EL (cell line): ENCODE data around the gene C1QTNF1.

Experiments
- DNase-seq: peaks from one replicate; pipeline ENCODE4 v3.0.0-alpha.2; 2016

C1QTNF1 gene

GRCh38 chr17:79082311-79083190 is 58.6 kb downstream of the C1QTNF1 start:
- peak; percentile 31 for DNase-seq

GRCh38 chr17:79083191-79083971 is 59.4 kb downstream of the C1QTNF1 start:
- no peak for DNase-seq

- no peak for DNase-seq
These were observed 60.6 kb downstream of the C1QTNF1 start for GRCh38 chr17:79084291-79085153.

- DNase-seq: no peak
These were observed 61.4 kb downstream of the C1QTNF1 start for GRCh38 chr17:79085154-79085920.

GRCh38 chr17:79085921-79086551 is 62.1 kb downstream of the C1QTNF1 start:
- no peak for DNase-seq

- no peak for DNase-seq
These were observed 62.8 kb downstream of the C1QTNF1 start for GRCh38 chr17:79086609-79087427.

- peak; percentile 57 for DNase-seq
These were observed 63.6 kb downstream of the C1QTNF1 start for GRCh38 chr17:79087428-79088143.

- DNase-seq: no peak
These were observed 64.5 kb downstream of the C1QTNF1 start for GRCh38 chr17:79088247-79088996.

- no peak for DNase-seq
These were observed 65.0 kb downstream of the C1QTNF1 start for GRCh38 chr17:79088997-79089328.

- no peak for DNase-seq
These were observed 65.9 kb downstream of the C1QTNF1 start for GRCh38 chr17:79089720-79090442.

- no peak for DNase-seq
These were observed 66.7 kb downstream of the C1QTNF1 start for GRCh38 chr17:79090443-79091225.

- DNase-seq: no peak
These were observed 67.3 kb downstream of the C1QTNF1 start for GRCh38 chr17:79091226-79091670.

- DNase-seq: no peak
These were observed 68.6 kb downstream of the C1QTNF1 start for GRCh38 chr17:79092567-79092966.

GRCh38 chr17:79093270-79093669 is 69.3 kb downstream of the C1QTNF1 start:
- no peak for DNase-seq

GRCh38 chr17:79094261-79094660 is 70.3 kb downstream of the C1QTNF1 start:
- no peak for DNase-seq

- DNase-seq: no peak
These were observed 71.5 kb downstream of the C1QTNF1 start for GRCh38 chr17:79095345-79096055.

- DNase-seq: no peak
These were observed 72.5 kb downstream of the C1QTNF1 start for GRCh38 chr17:79096477-79096876.
